ENCODE measurements around the gene CDK14. TPM values are rescaled to one million over a fixed set of nuclear protein-coding genes. Genes with fewer than 3 reads are reported as not detected.

CDK14 gene
- polyA plus RNA-seq, 3 donors: 1.7 to 2.5 (median 2.1) TPM

GRCh38 chr7:91140286-91140685 lies 544.2 kb downstream of the CDK14 start:
- no peak for DNase-seq
- Histone ChIP-seq H2AFZ (ENCODE audit: insufficient read depth, low read depth, low read length, poor library complexity, severe bottlenecking) (no peak overlapping the region), H3K4me3 (replicated peaks in 1 of 3; ENCODE audit: low read depth in 2 of 3, low read length in 3 of 3) (no peak overlapping the region), H3K4me2 (replicated peaks; ENCODE audit: extremely low read depth, low read length, poor library complexity, severe bottlenecking) (no peak overlapping the region), H3K36me3 (replicated peaks in 1 of 2; ENCODE audit: control insufficient read depth in 1 of 2, insufficient read depth in 2 of 2, low read length in 2 of 2) (no peaks in the 10 kb centered on the region), H4K20me1 (ENCODE audit: insufficient read depth, low read length) (no peaks in the 10 kb centered on the region), H3K27me3 (ENCODE audit: control insufficient read depth in 2 of 2, insufficient read depth in 2 of 2, low read length in 2 of 2) (no peaks in the 10 kb centered on the region), H3K79me2 (ENCODE audit: insufficient read depth, low read length) (no peaks in the 10 kb centered on the region), H3K9ac (ENCODE audit: insufficient read depth, low read length, poor library complexity, severe bottlenecking) (no peak overlapping the region), H3K4me1 (ENCODE audit: control insufficient read depth in 1 of 2, insufficient read depth in 2 of 2, low read length in 2 of 2) (peaks cover 5 to 9% of the 10 kb centered on the region in 2 donors), H3K9me3 (replicated peaks in 1 of 2; ENCODE audit: control insufficient read depth in 1 of 2, insufficient read depth in 1 of 2, low read length in 2 of 2) (no peaks in the 10 kb centered on the region), H3K27ac (ENCODE audit: low read depth in 1 of 2, low read length in 2 of 2) (peak overlapping the region in 1 of 2 donors; percentile 28)
- Mint-ChIP-seq H3K36me3 (peaks cover 0 to 3% of the 10 kb centered on the region in 2 donors), H3K27me3 (ENCODE audit: low read depth in 3 of 3) (no peaks in the 10 kb centered on the region), H3K27ac (no peak overlapping the region), H3K4me1 (peaks cover 14% of the 10 kb centered on the region), H3K4me3 (no peak overlapping the region), H3K9me3 (peaks cover 0 to 6% (median 0%) of the 10 kb centered on the region in 7 donors)
- WGBS (ENCODE audit: insufficient coverage): 100% methylated on average over 1 of the region's 2 CpGs
- intact Hi-C loops (cut with micrococcal nuclease): no loop called here
- TF ChIP-seq CTCF (IDR thresholded peaks at IDR 0.05): no peak

DNA sequence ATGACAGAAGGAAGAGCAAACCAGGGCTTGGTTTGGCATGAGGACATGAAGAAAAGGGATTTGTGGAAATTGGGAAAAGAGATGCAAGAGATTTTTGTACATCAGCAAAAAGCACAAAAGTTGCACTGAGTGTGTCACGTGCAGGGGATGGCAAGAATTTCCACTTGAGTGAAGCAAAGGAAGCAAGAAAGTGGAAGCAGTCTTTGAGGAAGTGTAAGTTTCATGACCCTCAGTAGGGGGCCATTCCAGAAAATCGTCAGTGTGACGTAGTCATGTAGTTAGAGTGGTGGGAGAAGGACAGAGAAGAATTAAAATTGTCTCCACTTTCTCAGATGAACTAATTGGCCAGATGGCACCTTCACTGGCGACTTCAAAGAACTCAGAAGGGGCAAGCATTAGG lies 544.9 kb downstream of the CDK14 start:
- H3K36me3 ChIP-seq (replicated peaks in 1 of 2; ENCODE audit: control insufficient read depth in 1 of 2, insufficient read depth in 2 of 2, low read length in 2 of 2): no peaks in the 10 kb centered on the region
- peak; percentile 42 to 77 (median 47) for DNase-seq
- Mint-ChIP-seq H3K4me1 (peaks cover 14% of the 10 kb centered on the region), H3K4me3 (peak overlapping the region in 1 of 2 donors; percentile 1), H3K27ac (peak overlapping the region; percentile 19 to 83 (median 64)), H3K9me3 (peaks cover 0 to 6% (median 0%) of the 10 kb centered on the region in 7 donors), H3K27me3 (ENCODE audit: low read depth in 3 of 3) (no peaks in the 10 kb centered on the region), H3K36me3 (peaks cover 0 to 3% of the 10 kb centered on the region in 2 donors)
- 9% methylated on average over 2 of the region's 4 CpGs for WGBS (ENCODE audit: insufficient coverage)
- H3K9ac ChIP-seq (ENCODE audit: insufficient read depth, low read length, poor library complexity, severe bottlenecking): no peak overlapping the region
- H3K4me3 ChIP-seq (replicated peaks in 1 of 3; ENCODE audit: low read depth in 2 of 3, low read length in 3 of 3): no peak overlapping the region
- no peaks in the 10 kb centered on the region for H4K20me1 ChIP-seq (ENCODE audit: insufficient read depth, low read length)
- peaks cover 5 to 9% of the 10 kb centered on the region in 2 donors for H3K4me1 ChIP-seq (ENCODE audit: control insufficient read depth in 1 of 2, insufficient read depth in 2 of 2, low read length in 2 of 2)
- intact Hi-C loops (cut with micrococcal nuclease): no loop called here
- H3K27ac ChIP-seq (ENCODE audit: low read depth in 1 of 2, low read length in 2 of 2): peak overlapping the region in 1 of 2 donors; percentile 2
- H3K27me3 ChIP-seq (ENCODE audit: control insufficient read depth in 2 of 2, insufficient read depth in 2 of 2, low read length in 2 of 2): no peaks in the 10 kb centered on the region
- H2AFZ ChIP-seq (ENCODE audit: insufficient read depth, low read depth, low read length, poor library complexity, severe bottlenecking): no peak overlapping the region
- TF ChIP-seq CTCF (IDR thresholded peaks at IDR 0.05): peak; percentile 57
- no peak overlapping the region for H3K4me2 ChIP-seq (replicated peaks; ENCODE audit: extremely low read depth, low read length, poor library complexity, severe bottlenecking)
- H3K9me3 ChIP-seq (replicated peaks in 1 of 2; ENCODE audit: control insufficient read depth in 1 of 2, insufficient read depth in 1 of 2, low read length in 2 of 2): no peaks in the 10 kb centered on the region
- H3K79me2 ChIP-seq (ENCODE audit: insufficient read depth, low read length): no peaks in the 10 kb centered on the region
